HG02970 (cell line): ENCODE data around the gene RUSC2.
"Not testable (repeated sequence)": the region's sequence is repeated elsewhere in the genome, so short reads cannot be mapped to it uniquely, and the experiment has no call there.

ENCODE experiments used
- ATAC-seq: cut with Tn5 transposase; IDR thresholded peaks from one replicate; pipeline ENCODE4 v1.9.1; 2021; ENCODE audit warnings: mild to moderate bottlenecking, moderate library complexity, moderate number of reproducible peaks; ENCODE audit not compliant: unreplicated experiment, low FRiP score

RUSC2 gene

GRCh38 chr9:35489313-35490154 lies at the start of gene RUSC2:
RUSC2 (plus strand) TSS chr9:35490111; CDS start chr9:35546522, 56,411 bp downstream.
- ATAC-seq = no peak

GRCh38 chr9:35446012-35446411 lies 43.9 kb upstream of the RUSC2 start:
- ATAC-seq = no peak

- ATAC-seq = no peak
Measured at GRCh38 chr9:35448496-35448895, 41.4 kb upstream of the RUSC2 start.

GRCh38 chr9:35452481-35452880 lies 37.4 kb upstream of the RUSC2 start:
- no peak for ATAC-seq

GRCh38 chr9:35453786-35454185 lies 36.1 kb upstream of the RUSC2 start:
- ATAC-seq = no peak

- ATAC-seq = no peak
Measured at GRCh38 chr9:35464141-35465025, 25.5 kb upstream of the RUSC2 start.

GRCh38 chr9:35470340-35470739 lies 19.6 kb upstream of the RUSC2 start:
- ATAC-seq = no peak

GRCh38 chr9:35470894-35471293 lies 19.0 kb upstream of the RUSC2 start:
- no peak for ATAC-seq

GRCh38 chr9:35476596-35476995 lies 13.3 kb upstream of the RUSC2 start:
- no peak for ATAC-seq

- ATAC-seq = not testable (repeated sequence)
Measured at GRCh38 chr9:35477211-35477855, 12.6 kb upstream of the RUSC2 start.

- ATAC-seq = no peak
Measured at GRCh38 chr9:35478871-35479270, 11.0 kb upstream of the RUSC2 start.

- no peak for ATAC-seq
Measured at GRCh38 chr9:35481347-35481975, 8.4 kb upstream of the RUSC2 start.

- ATAC-seq = no peak
Measured at GRCh38 chr9:35482071-35482470, 7.8 kb upstream of the RUSC2 start.

GRCh38 chr9:35484406-35484805 lies 5.5 kb upstream of the RUSC2 start:
- ATAC-seq = no peak

GRCh38 chr9:35487081-35487480 lies 2.8 kb upstream of the RUSC2 start:
- ATAC-seq = no peak

GRCh38 chr9:35488021-35488420 lies 1.9 kb upstream of the RUSC2 start:
- no peak for ATAC-seq

GRCh38 chr9:35488566-35489312 lies 1.2 kb upstream of the RUSC2 start:
- ATAC-seq = no peak

- no peak for ATAC-seq
Measured at GRCh38 chr9:35490155-35490909, 421 bp downstream of the RUSC2 start.

GRCh38 chr9:35490910-35491465 lies 1.1 kb downstream of the RUSC2 start:
- no peak for ATAC-seq
